Upper lobe of left lung (tissue), 4 donors: ENCODE results near the gene NPW.

Source experiments
- POLR2AphosphoS5 ChIP-seq, 2 donors: sonication (generic); formaldehyde crosslinking; IDR thresholded peaks; one replicate each; pipeline ENCODE4 v1.5.1; 2017; ENCODE audit warnings: antibody characterized with exemption in 2 of 2
- TF ChIP-seq, protein P1 (sequence below), 6 experiments: fragments of 450-650 bp in 4 of 6; fragments of 200-600 bp in 2 of 6; sonication (generic) in 2 of 6; IDR thresholded peaks; one replicate each; pipeline ENCODE4 v1.5.1; 2016 to 2019; ENCODE audit warnings: antibody characterized with exemption in 6 of 6

DNA sequence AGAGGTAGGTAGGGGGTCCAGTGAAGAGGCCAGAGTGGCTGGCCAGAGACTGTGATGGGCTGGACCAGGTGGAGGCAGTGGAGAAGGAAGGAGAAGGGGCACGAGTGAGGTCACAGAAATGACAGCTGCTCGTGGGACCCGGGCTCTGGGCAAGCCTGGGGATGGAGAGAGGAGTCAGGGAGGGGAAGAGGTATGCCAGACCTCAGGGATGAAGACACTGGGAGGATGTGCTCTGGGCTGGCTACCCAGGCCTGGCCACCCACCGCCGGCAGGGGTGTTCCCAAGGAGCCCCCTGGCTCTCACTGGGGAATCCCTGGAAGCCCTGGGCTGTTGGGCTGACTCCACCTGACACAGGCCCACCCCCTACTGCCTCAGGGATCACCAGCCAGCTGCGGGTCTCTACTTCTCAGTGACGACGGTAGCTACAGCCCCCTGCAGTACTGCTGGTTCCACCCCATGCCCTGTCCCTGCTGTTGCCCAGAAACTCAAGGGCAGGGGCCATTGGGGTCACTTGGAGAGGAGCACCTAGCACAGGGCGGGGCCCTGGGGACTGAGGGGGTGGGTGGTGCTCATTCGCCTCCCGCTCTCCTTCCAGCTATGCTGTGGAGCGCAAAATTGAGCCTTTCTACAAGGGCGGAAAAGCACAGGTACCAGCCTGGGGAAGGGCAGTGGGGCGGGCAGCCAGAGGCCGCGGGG is 46.0 kb upstream of the NPW start:
- TF ChIP-seq, protein P1, sequence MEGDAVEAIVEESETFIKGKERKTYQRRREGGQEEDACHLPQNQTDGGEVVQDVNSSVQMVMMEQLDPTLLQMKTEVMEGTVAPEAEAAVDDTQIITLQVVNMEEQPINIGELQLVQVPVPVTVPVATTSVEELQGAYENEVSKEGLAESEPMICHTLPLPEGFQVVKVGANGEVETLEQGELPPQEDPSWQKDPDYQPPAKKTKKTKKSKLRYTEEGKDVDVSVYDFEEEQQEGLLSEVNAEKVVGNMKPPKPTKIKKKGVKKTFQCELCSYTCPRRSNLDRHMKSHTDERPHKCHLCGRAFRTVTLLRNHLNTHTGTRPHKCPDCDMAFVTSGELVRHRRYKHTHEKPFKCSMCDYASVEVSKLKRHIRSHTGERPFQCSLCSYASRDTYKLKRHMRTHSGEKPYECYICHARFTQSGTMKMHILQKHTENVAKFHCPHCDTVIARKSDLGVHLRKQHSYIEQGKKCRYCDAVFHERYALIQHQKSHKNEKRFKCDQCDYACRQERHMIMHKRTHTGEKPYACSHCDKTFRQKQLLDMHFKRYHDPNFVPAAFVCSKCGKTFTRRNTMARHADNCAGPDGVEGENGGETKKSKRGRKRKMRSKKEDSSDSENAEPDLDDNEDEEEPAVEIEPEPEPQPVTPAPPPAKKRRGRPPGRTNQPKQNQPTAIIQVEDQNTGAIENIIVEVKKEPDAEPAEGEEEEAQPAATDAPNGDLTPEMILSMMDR (IDR thresholded peaks at IDR 0.05) = no peak
- no peak for TF ChIP-seq POLR2AphosphoS5 (IDR thresholded peaks at IDR 0.05)
